B cell (primary cell): ENCODE data around the gene DNAJB5.

Source experiments
- EZH2 ChIP-seq: IDR thresholded peaks from 2 replicates; pipeline ENCODE4 v1.6.1; 2012; ENCODE audit warnings: borderline replicate concordance, low read depth, mild to moderate bottlenecking, moderate library complexity, low read length; ENCODE audit not compliant: insufficient read depth, poor library complexity, severe bottlenecking
- TF ChIP-seq, protein P1 (sequence below): fragments of 200-600 bp; IDR thresholded peaks from one replicate; pipeline ENCODE4 v1.8.0; 2022; ENCODE audit warnings: antibody characterized with exemption, mild to moderate bottlenecking

DNA sequence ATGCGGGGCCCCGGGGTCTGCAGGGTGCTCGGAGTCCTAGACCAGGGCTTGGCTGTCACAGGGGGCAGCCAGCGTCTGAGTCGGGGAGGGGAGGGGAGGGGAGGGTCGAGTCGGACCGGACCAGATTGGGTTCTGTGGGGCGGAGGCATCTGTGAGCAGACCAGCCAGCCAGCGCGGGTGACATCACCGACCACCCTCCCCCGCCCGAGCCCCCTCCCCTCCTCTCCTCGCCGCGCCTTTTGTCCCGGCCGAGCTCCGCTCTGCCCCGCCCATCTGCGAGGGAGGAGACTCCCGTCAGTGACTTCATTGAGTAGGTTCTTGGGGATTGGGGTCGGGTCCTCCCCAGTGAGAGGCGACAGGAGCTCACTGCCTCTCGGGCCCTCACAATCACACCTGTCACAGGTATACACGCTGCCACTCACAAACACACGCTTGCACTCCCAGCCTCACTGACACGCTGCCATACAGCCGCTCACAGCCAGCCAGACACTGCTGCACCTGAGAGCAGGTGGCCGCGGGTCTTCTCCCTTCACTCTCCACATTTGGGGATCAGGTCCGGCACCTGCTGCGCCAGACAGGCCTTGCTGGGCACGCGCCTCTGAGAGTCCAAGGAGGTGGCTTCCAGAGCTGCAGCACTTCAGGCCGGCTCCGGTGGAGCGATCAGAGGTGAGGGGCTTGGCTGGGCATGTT is 546 bp downstream of the DNAJB5 start:
- TF ChIP-seq, protein P1, sequence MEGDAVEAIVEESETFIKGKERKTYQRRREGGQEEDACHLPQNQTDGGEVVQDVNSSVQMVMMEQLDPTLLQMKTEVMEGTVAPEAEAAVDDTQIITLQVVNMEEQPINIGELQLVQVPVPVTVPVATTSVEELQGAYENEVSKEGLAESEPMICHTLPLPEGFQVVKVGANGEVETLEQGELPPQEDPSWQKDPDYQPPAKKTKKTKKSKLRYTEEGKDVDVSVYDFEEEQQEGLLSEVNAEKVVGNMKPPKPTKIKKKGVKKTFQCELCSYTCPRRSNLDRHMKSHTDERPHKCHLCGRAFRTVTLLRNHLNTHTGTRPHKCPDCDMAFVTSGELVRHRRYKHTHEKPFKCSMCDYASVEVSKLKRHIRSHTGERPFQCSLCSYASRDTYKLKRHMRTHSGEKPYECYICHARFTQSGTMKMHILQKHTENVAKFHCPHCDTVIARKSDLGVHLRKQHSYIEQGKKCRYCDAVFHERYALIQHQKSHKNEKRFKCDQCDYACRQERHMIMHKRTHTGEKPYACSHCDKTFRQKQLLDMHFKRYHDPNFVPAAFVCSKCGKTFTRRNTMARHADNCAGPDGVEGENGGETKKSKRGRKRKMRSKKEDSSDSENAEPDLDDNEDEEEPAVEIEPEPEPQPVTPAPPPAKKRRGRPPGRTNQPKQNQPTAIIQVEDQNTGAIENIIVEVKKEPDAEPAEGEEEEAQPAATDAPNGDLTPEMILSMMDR: no peak
- no peak for TF ChIP-seq EZH2
